Duodenal mucosa (tissue), 2 donors: ENCODE data around the gene PLXNC1.

Experiments
- H3K27ac ChIP-seq: one replicate; pipeline ENCODE4 v1.7.0; 2013; ENCODE audit warnings: low read depth, low read length
- H3K27me3 ChIP-seq, 2 donors: one replicate each; pipeline ENCODE4 v1.7.0; 2013; ENCODE audit warnings: low read length in 2 of 2, control low read depth in 1 of 2; ENCODE audit not compliant: insufficient read depth in 2 of 2, control insufficient read depth in 1 of 2
- H3K36me3 ChIP-seq, 2 donors: one replicate each; pipeline ENCODE4 v1.7.0; 2013; ENCODE audit warnings: low read length in 2 of 2, control low read depth in 1 of 2; ENCODE audit not compliant: insufficient read depth in 2 of 2, control insufficient read depth in 1 of 2
- H3K4me1 ChIP-seq, 2 donors: one replicate each; pipeline ENCODE4 v1.7.0; 2013; ENCODE audit warnings: low read length in 2 of 2, control low read depth in 1 of 2; ENCODE audit not compliant: insufficient read depth in 2 of 2, control insufficient read depth in 1 of 2
- H3K4me3 ChIP-seq, 2 donors: one replicate each; pipeline ENCODE4 v1.7.0; 2013; ENCODE audit warnings: low read length in 2 of 2, low read depth in 1 of 2
- H3K9ac ChIP-seq, 2 donors: one replicate each; pipeline ENCODE4 v1.7.0; 2013; ENCODE audit warnings: low read length in 2 of 2, low read depth in 1 of 2
- H3K9me3 ChIP-seq, 2 donors: one replicate each; pipeline ENCODE4 v1.7.0; 2013; ENCODE audit warnings: low read length in 2 of 2, control low read depth in 1 of 2; ENCODE audit not compliant: control insufficient read depth in 1 of 2

PLXNC1 gene

GRCh38 chr12:94167756-94168416 is 19.5 kb downstream of the PLXNC1 start:
- Histone ChIP-seq H3K9ac (no peak overlapping the region), H3K9me3 (no peaks in the 10 kb centered on the region), H3K4me3 (no peak overlapping the region), H3K36me3 (no peaks in the 10 kb centered on the region), H3K4me1 (peaks cover 1 to 6% of the 10 kb centered on the region in 2 donors), H3K27me3 (no peaks in the 10 kb centered on the region), H3K27ac (no peak overlapping the region)

- no peak overlapping the region for H3K9ac ChIP-seq
- H3K27me3 ChIP-seq, result no peaks in the 10 kb centered on the region
- peaks cover 10 to 11% of the 10 kb centered on the region in 2 donors for H3K4me1 ChIP-seq
Observed at GRCh38 chr12:94169495-94169894, 21.1 kb downstream of the PLXNC1 start.

GRCh38 chr12:94169966-94170689 is 21.8 kb downstream of the PLXNC1 start:
- no peaks in the 10 kb centered on the region for H3K27me3 ChIP-seq
- H3K9ac ChIP-seq, result no peak overlapping the region
- peaks cover 11 to 15% of the 10 kb centered on the region in 2 donors for H3K4me1 ChIP-seq
- H3K9me3 ChIP-seq, result no peaks in the 10 kb centered on the region
- H3K27ac ChIP-seq, result no peak overlapping the region
- no peaks in the 10 kb centered on the region for H3K36me3 ChIP-seq
- H3K4me3 ChIP-seq, result no peak overlapping the region

More at GRCh38 chr12:94169495-94169894, 21.1 kb downstream of the PLXNC1 start:
- H3K27ac ChIP-seq, result no peak overlapping the region
- H3K4me3 ChIP-seq, result no peak overlapping the region
- no peaks in the 10 kb centered on the region for H3K36me3 ChIP-seq
- H3K9me3 ChIP-seq, result no peaks in the 10 kb centered on the region

- H3K27me3 ChIP-seq, result no peaks in the 10 kb centered on the region
- H3K27ac ChIP-seq, result no peak overlapping the region
- H3K9ac ChIP-seq, result no peak overlapping the region
- H3K4me1 ChIP-seq, result peaks cover 17 to 18% of the 10 kb centered on the region in 2 donors
- no peaks in the 10 kb centered on the region for H3K36me3 ChIP-seq
- H3K4me3 ChIP-seq, result no peak overlapping the region
- H3K9me3 ChIP-seq, result no peaks in the 10 kb centered on the region
Observed at GRCh38 chr12:94170690-94171594, 22.6 kb downstream of the PLXNC1 start.

- no peak overlapping the region for H3K4me3 ChIP-seq
- H3K9ac ChIP-seq, result no peak overlapping the region
- no peak overlapping the region for H3K27ac ChIP-seq
- no peaks in the 10 kb centered on the region for H3K36me3 ChIP-seq
- no peaks in the 10 kb centered on the region for H3K9me3 ChIP-seq
- peaks cover 17 to 18% of the 10 kb centered on the region in 2 donors for H3K4me1 ChIP-seq
- H3K27me3 ChIP-seq, result no peaks in the 10 kb centered on the region
Observed at GRCh38 chr12:94171595-94171930, 23.2 kb downstream of the PLXNC1 start.

- Histone ChIP-seq H3K27ac (no peak overlapping the region), H3K36me3 (no peaks in the 10 kb centered on the region), H3K9ac (no peak overlapping the region), H3K4me3 (no peak overlapping the region), H3K9me3 (no peaks in the 10 kb centered on the region), H3K4me1 (peaks cover 17 to 18% of the 10 kb centered on the region in 2 donors), H3K27me3 (no peaks in the 10 kb centered on the region)
Observed at GRCh38 chr12:94172031-94172430, 23.7 kb downstream of the PLXNC1 start.

GRCh38 chr12:94172973-94173372 is 24.6 kb downstream of the PLXNC1 start:
- Histone ChIP-seq H3K9me3 (peaks cover 0 to 6% of the 10 kb centered on the region in 2 donors), H3K4me1 (peaks cover 17 to 18% of the 10 kb centered on the region in 2 donors), H3K27ac (no peak overlapping the region), H3K27me3 (no peaks in the 10 kb centered on the region), H3K36me3 (no peaks in the 10 kb centered on the region), H3K4me3 (no peak overlapping the region), H3K9ac (no peak overlapping the region)

- H3K36me3 ChIP-seq, result no peaks in the 10 kb centered on the region
- no peak overlapping the region for H3K27ac ChIP-seq
- H3K27me3 ChIP-seq, result no peaks in the 10 kb centered on the region
- no peak overlapping the region for H3K4me3 ChIP-seq
- peaks cover 17 to 18% of the 10 kb centered on the region in 2 donors for H3K4me1 ChIP-seq
- no peak overlapping the region for H3K9ac ChIP-seq
- H3K9me3 ChIP-seq, result peaks cover 2 to 11% of the 10 kb centered on the region in 2 donors
Observed at GRCh38 chr12:94173660-94174265, 25.4 kb downstream of the PLXNC1 start.

GRCh38 chr12:94174576-94174975 is 26.2 kb downstream of the PLXNC1 start:
- no peaks in the 10 kb centered on the region for H3K36me3 ChIP-seq
- no peak overlapping the region for H3K27ac ChIP-seq
- no peaks in the 10 kb centered on the region for H3K27me3 ChIP-seq
- H3K4me3 ChIP-seq, result no peak overlapping the region
- no peak overlapping the region for H3K9ac ChIP-seq
- H3K4me1 ChIP-seq, result peaks cover 17 to 18% of the 10 kb centered on the region in 2 donors
- H3K9me3 ChIP-seq, result peaks cover 2 to 11% of the 10 kb centered on the region in 2 donors
